Cardiac septum (tissue), 1 donor: ENCODE measurements around the gene C4B. TPM values are rescaled to one million over a fixed set of nuclear protein-coding genes. Genes with fewer than 3 reads are reported as not detected.
"Not testable (repeated sequence)": the region's sequence is repeated elsewhere in the genome, so short reads cannot be mapped to it uniquely, and the experiment has no call there.

Source experiments
- DNase-seq: peaks from one replicate; pipeline ENCODE4 v3.0.0-alpha.2; 2020; ENCODE audit warnings: low spot score
- intact Hi-C: fragments of 100-400 bp; cut with DNase I; formaldehyde crosslinking; loops from one replicate; pipeline ENCODE4 v1.14.0; 2022
- total RNA-seq: library from RNA; stranded (reverse); fragmentation: NEBNext Ultra II Directional; extraction: Animal tissue kit (Norgen Biotek cat#: 25700); gene quantifications from one replicate; pipeline ENCODE4 v1.2.1, GENCODE V29; 2021
- donor health status: DM: no; HTN: no; CAD: no.

Gene C4B
- total RNA-seq, 1 donor from 2014 or later, result 92.4 TPM

- DNase-seq, intact Hi-C loops: not testable (repeated sequence)
These were observed 7.5 kb downstream of the C4B start for GRCh38 chr6:32022100-32022499.

- intact Hi-C loops, DNase-seq: not testable (repeated sequence)
These were observed 14.0 kb downstream of the C4B start for GRCh38 chr6:32028631-32029030.

- intact Hi-C loops, DNase-seq: not testable (repeated sequence)
These were observed 15.0 kb downstream of the C4B start for GRCh38 chr6:32029553-32029952.

GRCh38 chr6:32035283-32036013 lies 20.9 kb downstream of the C4B start:
- DNase-seq, intact Hi-C loops: not testable (repeated sequence)

GRCh38 chr6:32037136-32037535 lies 22.5 kb downstream of the C4B start:
- DNase-seq, intact Hi-C loops: not testable (repeated sequence)

- intact Hi-C loops, DNase-seq: not testable (repeated sequence)
These were observed 23.3 kb downstream of the C4B start, which contains the start of gene CYP21A2 for GRCh38 chr6:32037598-32038524. Gene CYP21A2 (plus strand): TSS chr6:32038415. CDS start chr6:32038423, 8 bp downstream.

- intact Hi-C loops, DNase-seq: not testable (repeated sequence)
These were observed 24.3 kb downstream of the C4B start for GRCh38 chr6:32038878-32039277.

GRCh38 chr6:32039321-32040274 lies 25.0 kb downstream of the C4B start:
- intact Hi-C loops, DNase-seq: not testable (repeated sequence)

GRCh38 chr6:32040299-32041049 lies 25.9 kb downstream of the C4B start:
- intact Hi-C loops, DNase-seq: not testable (repeated sequence)

GRCh38 chr6:32041050-32041321 lies 26.4 kb downstream of the C4B start:
- DNase-seq, intact Hi-C loops: not testable (repeated sequence)

GRCh38 chr6:32041385-32041784 lies 26.8 kb downstream of the C4B start:
- DNase-seq, intact Hi-C loops: not testable (repeated sequence)

- DNase-seq, intact Hi-C loops: not testable (repeated sequence)
These were observed 27.7 kb downstream of the C4B start for GRCh38 chr6:32042276-32042675.

GRCh38 chr6:32043589-32044380 lies 29.2 kb downstream of the C4B start:
- DNase-seq, intact Hi-C loops: not testable (repeated sequence)

GRCh38 chr6:32044916-32045315 lies 30.3 kb downstream of the C4B start:
- DNase-seq, intact Hi-C loops: not testable (repeated sequence)

GRCh38 chr6:32045811-32046449 lies 31.3 kb downstream of the C4B start:
- intact Hi-C loops, result loop anchor here (2.0 kb wide), 1 partner anchor 63 kb away; the partner anchor contains the start of gene TNXB
- DNase-seq, result no peak

- intact Hi-C loops, result loop anchor here (2.0 kb wide), 1 partner anchor 62 kb away; the partner anchor contains the start of gene TNXB
- no peak for DNase-seq
These were observed 32.0 kb downstream of the C4B start for GRCh38 chr6:32046450-32047083.

GRCh38 chr6:32047084-32047478 lies 32.5 kb downstream of the C4B start:
- intact Hi-C loops, result loop anchor here (2.0 kb wide), 1 partner anchor 62 kb away; the partner anchor contains the start of gene TNXB
- no peak for DNase-seq
